ENCODE data around the gene TENT4A. TPM values are rescaled to one million over a fixed set of nuclear protein-coding genes. Genes with fewer than 3 reads are reported as not detected.

The TENT4A gene
- total RNA-seq, 1 experiment from 2014 or later, result 39.3 TPM

DNA sequence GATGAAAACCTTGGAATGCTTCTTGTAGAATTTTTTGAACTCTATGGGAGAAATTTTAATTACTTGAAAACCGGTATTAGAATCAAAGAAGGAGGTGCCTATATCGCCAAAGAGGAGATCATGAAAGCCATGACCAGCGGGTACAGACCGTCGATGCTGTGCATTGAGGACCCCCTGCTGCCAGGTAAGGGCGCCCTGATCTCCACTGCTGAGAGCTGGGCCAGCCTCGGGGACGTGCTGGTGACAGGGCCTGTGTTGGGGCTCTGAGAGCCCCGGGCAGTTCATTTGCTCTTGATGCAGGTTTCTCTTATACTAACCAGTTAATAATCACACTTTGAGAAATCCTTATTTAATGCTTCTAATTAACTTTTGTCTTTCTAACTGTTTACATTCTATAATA is 33.0 kb downstream of the TENT4A start:
- H3K4me2 ChIP-seq (ENCODE audit: low read length), result no peak overlapping the region
- intact Hi-C loops (cut with micrococcal nuclease), result loop anchor here (5.0 to 10.0 kb wide), 2 partner anchors 129 to 371 kb away; partner anchors contain the start of gene MED10
- no peaks in the 10 kb centered on the region for H3K27me3 ChIP-seq (ENCODE audit: low read length)
- ChIA-PET POLR2A (ENCODE audit: unreplicated experiment) (no interaction called here), CTCF (interaction anchor here (1.2 kb wide), 1 partner anchor 115 kb away, joined by 4 read pairs; no protein-coding TSS in a partner anchor)
- BruUV-seq (replicated peaks), result no TSS peak
- DNase-seq (no peak), ATAC-seq (no peak)
- no peak overlapping the region for H3K27ac ChIP-seq (ENCODE audit: low read length)
- TF ChIP-seq, protein P1, sequence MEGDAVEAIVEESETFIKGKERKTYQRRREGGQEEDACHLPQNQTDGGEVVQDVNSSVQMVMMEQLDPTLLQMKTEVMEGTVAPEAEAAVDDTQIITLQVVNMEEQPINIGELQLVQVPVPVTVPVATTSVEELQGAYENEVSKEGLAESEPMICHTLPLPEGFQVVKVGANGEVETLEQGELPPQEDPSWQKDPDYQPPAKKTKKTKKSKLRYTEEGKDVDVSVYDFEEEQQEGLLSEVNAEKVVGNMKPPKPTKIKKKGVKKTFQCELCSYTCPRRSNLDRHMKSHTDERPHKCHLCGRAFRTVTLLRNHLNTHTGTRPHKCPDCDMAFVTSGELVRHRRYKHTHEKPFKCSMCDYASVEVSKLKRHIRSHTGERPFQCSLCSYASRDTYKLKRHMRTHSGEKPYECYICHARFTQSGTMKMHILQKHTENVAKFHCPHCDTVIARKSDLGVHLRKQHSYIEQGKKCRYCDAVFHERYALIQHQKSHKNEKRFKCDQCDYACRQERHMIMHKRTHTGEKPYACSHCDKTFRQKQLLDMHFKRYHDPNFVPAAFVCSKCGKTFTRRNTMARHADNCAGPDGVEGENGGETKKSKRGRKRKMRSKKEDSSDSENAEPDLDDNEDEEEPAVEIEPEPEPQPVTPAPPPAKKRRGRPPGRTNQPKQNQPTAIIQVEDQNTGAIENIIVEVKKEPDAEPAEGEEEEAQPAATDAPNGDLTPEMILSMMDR (conservative IDR thresholded peaks at IDR 0.05; ENCODE audit: low read depth, low read length), result no peak
- TF ChIP-seq EZH2phosphoT487 (IDR thresholded peaks at IDR 0.05; ENCODE audit: borderline replicate concordance, low read length), result no peak
- no peak for TF ChIP-seq EZH2 (IDR thresholded peaks at IDR 0.05; ENCODE audit: low read length, unreplicated experiment)
- H3K79me2 ChIP-seq (ENCODE audit: low read length), result peaks cover 49% of the 10 kb centered on the region
- peaks cover 85% of the 10 kb centered on the region for H3K36me3 ChIP-seq (ENCODE audit: low read depth, low read length)
- H2AFZ ChIP-seq (ENCODE audit: low read length), result no peak overlapping the region
- H3F3A ChIP-seq (ENCODE audit: low read length, unreplicated experiment), result no peaks in the 10 kb centered on the region
- peaks cover 5% of the 10 kb centered on the region for H3K4me1 ChIP-seq (ENCODE audit: insufficient read depth, low read length)
- no peaks in the 10 kb centered on the region for H3K9me3 ChIP-seq (ENCODE audit: low read length)
- no peak overlapping the region for H3K9ac ChIP-seq (ENCODE audit: low read length)
- H3K9me2 ChIP-seq (replicated peaks; ENCODE audit: low read length), result no peaks in the 10 kb centered on the region
- peaks cover 30% of the 10 kb centered on the region for H4K20me1 ChIP-seq (ENCODE audit: low read length)
- H3K4me3 ChIP-seq (ENCODE audit: low read length), result no peak overlapping the region

DNA sequence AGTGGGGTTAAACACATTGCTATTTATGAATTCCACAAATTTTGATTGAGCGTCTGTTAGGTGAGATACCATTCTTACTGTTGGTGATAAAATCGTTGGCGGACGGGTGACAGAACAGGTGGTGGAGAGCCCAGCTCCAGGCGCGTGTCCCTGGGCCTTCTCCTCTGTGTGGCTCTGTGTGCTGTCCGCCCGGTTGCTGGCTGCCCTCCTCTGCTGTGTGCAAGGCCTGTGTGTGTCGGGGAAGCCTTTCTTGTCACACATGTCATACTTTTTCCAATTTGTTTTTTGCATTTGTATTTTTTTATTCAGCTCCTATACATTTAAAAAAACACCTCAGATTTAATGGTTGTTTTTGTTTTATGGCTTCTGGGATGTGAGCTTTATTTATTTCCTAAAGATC is 33.9 kb downstream of the TENT4A start:
- H3K36me3 ChIP-seq (ENCODE audit: low read depth, low read length), result peaks cover 86% of the 10 kb centered on the region
- H3K9ac ChIP-seq (ENCODE audit: low read length), result no peak overlapping the region
- H3K79me2 ChIP-seq (ENCODE audit: low read length), result peaks cover 40% of the 10 kb centered on the region
- no peaks in the 10 kb centered on the region for H3K9me3 ChIP-seq (ENCODE audit: low read length)
- H3K27ac ChIP-seq (ENCODE audit: low read length), result no peak overlapping the region
- ChIA-PET CTCF (no interaction called here), POLR2A (ENCODE audit: unreplicated experiment) (no interaction called here)
- H3K9me2 ChIP-seq (replicated peaks; ENCODE audit: low read length), result no peaks in the 10 kb centered on the region
- intact Hi-C loops (cut with micrococcal nuclease), result loop anchor here (5.0 to 10.0 kb wide), 2 partner anchors 130 to 372 kb away; partner anchors contain the start of gene MED10
- no peak overlapping the region for H3K4me2 ChIP-seq (ENCODE audit: low read length)
- DNase-seq (no peak), ATAC-seq (no peak)
- H3K27me3 ChIP-seq (ENCODE audit: low read length), result no peaks in the 10 kb centered on the region
- H3F3A ChIP-seq (ENCODE audit: low read length, unreplicated experiment), result no peaks in the 10 kb centered on the region
- no peak for TF ChIP-seq EZH2phosphoT487 (IDR thresholded peaks at IDR 0.05; ENCODE audit: borderline replicate concordance, low read length)
- TF ChIP-seq, protein P1 (conservative IDR thresholded peaks at IDR 0.05; ENCODE audit: low read depth, low read length), result no peak
- H4K20me1 ChIP-seq (ENCODE audit: low read length), result peaks cover 30% of the 10 kb centered on the region
- H3K4me3 ChIP-seq (ENCODE audit: low read length), result no peak overlapping the region
- H2AFZ ChIP-seq (ENCODE audit: low read length), result no peak overlapping the region
- BruUV-seq (replicated peaks), result no TSS peak
- peaks cover 5% of the 10 kb centered on the region for H3K4me1 ChIP-seq (ENCODE audit: insufficient read depth, low read length)

DNA sequence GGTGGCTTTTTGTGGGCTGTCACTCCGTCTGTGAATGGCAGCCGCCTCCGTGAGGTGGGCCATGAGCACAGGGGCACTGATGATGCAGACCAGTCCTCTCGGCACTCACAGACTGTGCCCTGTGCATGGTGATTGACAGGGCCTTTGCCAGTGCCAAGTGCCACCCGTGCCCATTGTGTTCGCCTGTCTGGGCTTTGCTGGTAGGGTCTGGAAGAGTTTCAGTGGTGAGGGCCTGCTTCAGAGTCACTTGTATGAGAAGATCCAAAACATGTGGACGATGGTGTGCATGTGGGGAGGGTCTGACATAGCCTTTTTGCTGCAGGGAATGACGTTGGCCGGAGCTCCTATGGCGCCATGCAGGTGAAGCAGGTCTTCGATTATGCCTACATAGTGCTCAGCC is 34.9 kb downstream of the TENT4A start:
- H3K79me2 ChIP-seq (ENCODE audit: low read length), result peaks cover 40% of the 10 kb centered on the region
- POLR2A ChIA-PET (ENCODE audit: unreplicated experiment), result no interaction called here
- BruUV-seq (replicated peaks), result no TSS peak
- peaks cover 5% of the 10 kb centered on the region for H3K4me1 ChIP-seq (ENCODE audit: insufficient read depth, low read length)
- no peaks in the 10 kb centered on the region for H3K9me3 ChIP-seq (ENCODE audit: low read length)
- H3F3A ChIP-seq (ENCODE audit: low read length, unreplicated experiment), result no peaks in the 10 kb centered on the region
- CTCF ChIA-PET, result no interaction called here
- H3K4me2 ChIP-seq (ENCODE audit: low read length), result no peak overlapping the region
- intact Hi-C loops (cut with micrococcal nuclease), result loop anchor here (5.0 to 10.0 kb wide), 2 partner anchors 131 to 373 kb away; partner anchors contain the start of gene MED10
- no peak overlapping the region for H3K9ac ChIP-seq (ENCODE audit: low read length)
- no peaks in the 10 kb centered on the region for H3K9me2 ChIP-seq (replicated peaks; ENCODE audit: low read length)
- H4K20me1 ChIP-seq (ENCODE audit: low read length), result peaks cover 30% of the 10 kb centered on the region
- TF ChIP-seq EZH2 (IDR thresholded peaks at IDR 0.05; ENCODE audit: low read length, unreplicated experiment) (no peak), EZH2phosphoT487 (IDR thresholded peaks at IDR 0.05; ENCODE audit: borderline replicate concordance, low read length) (no peak)
- TF ChIP-seq, protein P1 (conservative IDR thresholded peaks at IDR 0.05; ENCODE audit: low read depth, low read length), result no peak
- no peak for ATAC-seq
- H3K4me3 ChIP-seq (ENCODE audit: low read length), result no peak overlapping the region
- peaks cover 86% of the 10 kb centered on the region for H3K36me3 ChIP-seq (ENCODE audit: low read depth, low read length)
- no peaks in the 10 kb centered on the region for H3K27me3 ChIP-seq (ENCODE audit: low read length)
- no peak overlapping the region for H2AFZ ChIP-seq (ENCODE audit: low read length)
- H3K27ac ChIP-seq (ENCODE audit: low read length), result no peak overlapping the region
- no peak for DNase-seq

All from PC-3 (cell line).